H9 (cell line): ENCODE measurements around the gene GPAT3. TPM values are rescaled to one million over a fixed set of nuclear protein-coding genes. Genes with fewer than 3 reads are reported as not detected.

Experiments used
- DNase-seq: peaks from one replicate; pipeline ENCODE4 v3.0.0-alpha.2; 2017
- H2AFZ ChIP-seq: one replicate; pipeline ENCODE4 v1.6.1; 2013; ENCODE audit warnings: mild to moderate bottlenecking, low read length, control low read depth, moderate library complexity
- H2AK5ac ChIP-seq: 2 replicates; pipeline ENCODE4 v1.6.1; 2013; ENCODE audit warnings: low read length, control low read depth, mixed read lengths; ENCODE audit not compliant: insufficient read length
- H2BK120ac ChIP-seq: one replicate; pipeline ENCODE4 v1.6.1; 2013; ENCODE audit warnings: low read depth, mild to moderate bottlenecking, low read length, control low read depth, inconsistent platforms; ENCODE audit not compliant: poor library complexity, severe bottlenecking
- H2BK12ac ChIP-seq: 2 replicates; pipeline ENCODE4 v1.6.1; 2013; ENCODE audit warnings: low read length, control low read depth, mixed read lengths, low read depth; ENCODE audit not compliant: insufficient read length
- H2BK15ac ChIP-seq: 2 replicates; pipeline ENCODE4 v1.6.1; 2013; ENCODE audit warnings: low read depth, low read length, control low read depth
- H2BK20ac ChIP-seq: one replicate; pipeline ENCODE4 v1.6.1; 2013; ENCODE audit warnings: low read depth, mild to moderate bottlenecking, low read length, control low read depth, inconsistent platforms; ENCODE audit not compliant: poor library complexity, severe bottlenecking
- H2BK5ac ChIP-seq: 2 replicates; pipeline ENCODE4 v1.6.1; 2013; ENCODE audit warnings: low read length, control low read depth, mixed read lengths; ENCODE audit not compliant: insufficient read length
- H3K14ac ChIP-seq: 2 replicates; pipeline ENCODE4 v1.6.1; 2013; ENCODE audit warnings: low read length, control low read depth; ENCODE audit not compliant: insufficient read depth
- H3K18ac ChIP-seq: 2 replicates; pipeline ENCODE4 v1.6.1; 2013; ENCODE audit warnings: low read depth, mild to moderate bottlenecking, mixed read lengths, low read length, control low read depth; ENCODE audit not compliant: insufficient read length
- H3K23ac ChIP-seq: 2 replicates; pipeline ENCODE4 v1.6.1; 2013; ENCODE audit warnings: low read length, control low read depth, mixed read lengths, low read depth; ENCODE audit not compliant: insufficient read length
- H3K23me2 ChIP-seq: 2 replicates; pipeline ENCODE4 v1.6.1; 2013; ENCODE audit warnings: low read depth, mild to moderate bottlenecking, mixed read lengths, low read length, control low read depth; ENCODE audit not compliant: insufficient read length, poor library complexity, severe bottlenecking
- H3K27ac ChIP-seq: 2 replicates; pipeline ENCODE4 v1.5.1; 2013; ENCODE audit warnings: low read length, control low read depth, mixed read lengths, low read depth; ENCODE audit not compliant: insufficient read length
- H3K27me3 ChIP-seq: 2 replicates; pipeline ENCODE4 v1.6.1; 2013; ENCODE audit warnings: low read length, control low read depth, inconsistent platforms; ENCODE audit not compliant: insufficient read depth
- H3K4ac ChIP-seq: 2 replicates; pipeline ENCODE4 v1.6.1; 2013; ENCODE audit warnings: low read depth, mild to moderate bottlenecking, control low read depth, inconsistent platforms, low read length, moderate library complexity
- H3K4me1 ChIP-seq: 2 replicates; pipeline ENCODE4 v1.6.1; 2013; ENCODE audit warnings: low read length, control low read depth, inconsistent platforms; ENCODE audit not compliant: insufficient read depth
- H3K4me2 ChIP-seq: 2 replicates; pipeline ENCODE4 v1.6.1; 2013; ENCODE audit warnings: low read length, control low read depth, mixed read lengths; ENCODE audit not compliant: insufficient read length, insufficient read depth
- H3K56ac ChIP-seq: 2 replicates; pipeline ENCODE4 v1.6.1; 2013; ENCODE audit warnings: low read depth, mild to moderate bottlenecking, mixed read lengths, low read length, control low read depth; ENCODE audit not compliant: insufficient read length
- H3K79me1 ChIP-seq: 2 replicates; pipeline ENCODE4 v1.6.1; 2013; ENCODE audit warnings: low read depth, mild to moderate bottlenecking, moderate library complexity, low read length, control low read depth, inconsistent platforms; ENCODE audit not compliant: insufficient read depth, poor library complexity, severe bottlenecking
- H3K79me2 ChIP-seq: 2 replicates; pipeline ENCODE4 v1.6.1; 2013; ENCODE audit warnings: low read length, control low read depth, inconsistent platforms; ENCODE audit not compliant: insufficient read depth
- H3K9ac ChIP-seq: 2 replicates; pipeline ENCODE4 v1.6.1; 2013; ENCODE audit warnings: low read length, control low read depth, mixed read lengths; ENCODE audit not compliant: insufficient read length; ENCODE audit errors: extremely low read depth
- H3K9me3 ChIP-seq: one replicate; pipeline ENCODE4 v1.6.1; 2013; ENCODE audit warnings: low read depth, low read length, inconsistent platforms; ENCODE audit not compliant: control insufficient read depth
- H3T11ph ChIP-seq: one replicate; pipeline ENCODE4 v1.6.1; 2013; ENCODE audit warnings: mild to moderate bottlenecking, low read length, control low read depth, inconsistent platforms
- H4K20me1 ChIP-seq: one replicate; pipeline ENCODE4 v1.6.1; 2013; ENCODE audit not compliant: control insufficient read depth, insufficient read length, insufficient read depth
- H4K5ac ChIP-seq: 2 replicates; pipeline ENCODE4 v1.6.1; 2013; ENCODE audit warnings: low read depth, mild to moderate bottlenecking, mixed read lengths, low read length, control low read depth; ENCODE audit not compliant: insufficient read length
- H4K8ac ChIP-seq: replicated peaks from 2 replicates; pipeline ENCODE4 v1.6.1; 2013; ENCODE audit warnings: low read length, control low read depth, mixed read lengths, low read depth; ENCODE audit not compliant: insufficient read length
- H4K91ac ChIP-seq: 2 replicates; pipeline ENCODE4 v1.6.1; 2013; ENCODE audit warnings: low read depth, mild to moderate bottlenecking, moderate library complexity, mixed read lengths, low read length, control low read depth; ENCODE audit not compliant: insufficient read length
- H3K27ac Mint-ChIP-seq, 3 experiments: 2 replicates in 2 of 3; 3 replicates in 1 of 3; pipeline ENCODE4 v1.8.0; 2020 to 2021; ENCODE audit warnings: mixed read lengths in 3 of 3, mild to moderate bottlenecking in 1 of 3, moderate library complexity in 1 of 3
- H3K27me3 Mint-ChIP-seq: 2 replicates; pipeline ENCODE4 v1.8.0; 2021; ENCODE audit warnings: low read depth, mild to moderate bottlenecking, moderate library complexity, mixed read lengths
- H3K36me3 Mint-ChIP-seq, 3 experiments: 2 replicates in 2 of 3; 3 replicates in 1 of 3; pipeline ENCODE4 v1.8.0; 2020 to 2021; ENCODE audit warnings: low read depth in 3 of 3, mixed read lengths in 3 of 3; ENCODE audit not compliant: insufficient read depth in 1 of 3
- H3K4me1 Mint-ChIP-seq, 2 experiments: 2 replicates each; pipeline ENCODE4 v1.8.0; 2020; ENCODE audit warnings: mixed read lengths in 2 of 2
- H3K4me3 Mint-ChIP-seq, 2 experiments: 2 replicates in 1 of 2; 3 replicates in 1 of 2; pipeline ENCODE4 v1.8.0; 2020 to 2021; ENCODE audit warnings: mild to moderate bottlenecking in 2 of 2, mixed read lengths in 2 of 2, moderate library complexity in 1 of 2
- H3K9me3 Mint-ChIP-seq, 2 experiments: 2 replicates in 1 of 2; 3 replicates in 1 of 2; pipeline ENCODE4 v1.8.0; 2020; ENCODE audit warnings: mild to moderate bottlenecking in 2 of 2, mixed read lengths in 2 of 2, moderate library complexity in 1 of 2
- total RNA-seq: library from RNA; stranded (reverse); gene quantifications from 2 replicates; pipeline ENCODE4 v1.2.1, GENCODE V29; 2021
- TF ChIP-seq, protein P1 (sequence below): fragments of 200-600 bp; sonication (generic); conservative IDR thresholded peaks from 3 replicates; pipeline ENCODE4 v1.8.0; 2021; ENCODE audit warnings: antibody characterized with exemption, mild to moderate bottlenecking

The GPAT3 gene
- total RNA-seq, 1 experiment from 2014 or later: 1.8 TPM

- Histone ChIP-seq H3K23ac (no peak overlapping the region), H3K18ac (no peak overlapping the region), H2AK5ac (no peak overlapping the region), H2BK120ac (no peak overlapping the region), H3K79me1 (no peaks in the 10 kb centered on the region), H2BK12ac (no peak overlapping the region), H4K91ac (no peak overlapping the region), H3K14ac (no peak overlapping the region; the same call in 1 of the 2 replicates), H2BK15ac (no peak overlapping the region), H3K4ac (no peak overlapping the region), H3K4me2 (no peak overlapping the region), H3K27me3 (no peaks in the 10 kb centered on the region), H3K9ac (no peak overlapping the region), H3K4me1 (no peaks in the 10 kb centered on the region; the same call in 1 of the 2 replicates), H3K56ac (no peak overlapping the region), H4K8ac (no peak overlapping the region), H2BK5ac (no peak overlapping the region), H2AFZ (no peak overlapping the region), H3K23me2 (no peaks in the 10 kb centered on the region), H3K27ac (no peak overlapping the region), H4K5ac (no peak overlapping the region), H2BK20ac (no peak overlapping the region), H3T11ph (no peak overlapping the region), H3K79me2 (no peaks in the 10 kb centered on the region), H3K9me3 (no peaks in the 10 kb centered on the region), H4K20me1 (no peaks in the 10 kb centered on the region)
- H3K36me3 Mint-ChIP-seq: no peaks in the 10 kb centered on the region; a peak in 1 of 7 replicates
- TF ChIP-seq, protein P1, sequence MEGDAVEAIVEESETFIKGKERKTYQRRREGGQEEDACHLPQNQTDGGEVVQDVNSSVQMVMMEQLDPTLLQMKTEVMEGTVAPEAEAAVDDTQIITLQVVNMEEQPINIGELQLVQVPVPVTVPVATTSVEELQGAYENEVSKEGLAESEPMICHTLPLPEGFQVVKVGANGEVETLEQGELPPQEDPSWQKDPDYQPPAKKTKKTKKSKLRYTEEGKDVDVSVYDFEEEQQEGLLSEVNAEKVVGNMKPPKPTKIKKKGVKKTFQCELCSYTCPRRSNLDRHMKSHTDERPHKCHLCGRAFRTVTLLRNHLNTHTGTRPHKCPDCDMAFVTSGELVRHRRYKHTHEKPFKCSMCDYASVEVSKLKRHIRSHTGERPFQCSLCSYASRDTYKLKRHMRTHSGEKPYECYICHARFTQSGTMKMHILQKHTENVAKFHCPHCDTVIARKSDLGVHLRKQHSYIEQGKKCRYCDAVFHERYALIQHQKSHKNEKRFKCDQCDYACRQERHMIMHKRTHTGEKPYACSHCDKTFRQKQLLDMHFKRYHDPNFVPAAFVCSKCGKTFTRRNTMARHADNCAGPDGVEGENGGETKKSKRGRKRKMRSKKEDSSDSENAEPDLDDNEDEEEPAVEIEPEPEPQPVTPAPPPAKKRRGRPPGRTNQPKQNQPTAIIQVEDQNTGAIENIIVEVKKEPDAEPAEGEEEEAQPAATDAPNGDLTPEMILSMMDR: no peak
- H3K27me3 Mint-ChIP-seq: no peaks in the 10 kb centered on the region; the same call in 1 of the 2 replicates
- DNase-seq: no peak
- no peak overlapping the region for H3K4me3 Mint-ChIP-seq
- no peaks in the 10 kb centered on the region for H3K9me3 Mint-ChIP-seq
- peaks cover 0 to 3% of the 10 kb centered on the region in 2 experiments; a peak in 2 of 4 replicates for H3K4me1 Mint-ChIP-seq
- H3K27ac Mint-ChIP-seq: no peak overlapping the region; a peak in 1 of 7 replicates
These were observed 31.9 kb upstream of the GPAT3 start for GRCh38 chr4:83503974-83504373.
